DMS79 treated with DMSO at 0.1 percent for 48 hours (cell line): ENCODE results near the gene UBE2G2.

Experiments used
- DNase-seq: peaks from one replicate; lab custom pipeline; 2025; lab: John Stamatoyannopoulos, UW

Gene UBE2G2

DNA sequence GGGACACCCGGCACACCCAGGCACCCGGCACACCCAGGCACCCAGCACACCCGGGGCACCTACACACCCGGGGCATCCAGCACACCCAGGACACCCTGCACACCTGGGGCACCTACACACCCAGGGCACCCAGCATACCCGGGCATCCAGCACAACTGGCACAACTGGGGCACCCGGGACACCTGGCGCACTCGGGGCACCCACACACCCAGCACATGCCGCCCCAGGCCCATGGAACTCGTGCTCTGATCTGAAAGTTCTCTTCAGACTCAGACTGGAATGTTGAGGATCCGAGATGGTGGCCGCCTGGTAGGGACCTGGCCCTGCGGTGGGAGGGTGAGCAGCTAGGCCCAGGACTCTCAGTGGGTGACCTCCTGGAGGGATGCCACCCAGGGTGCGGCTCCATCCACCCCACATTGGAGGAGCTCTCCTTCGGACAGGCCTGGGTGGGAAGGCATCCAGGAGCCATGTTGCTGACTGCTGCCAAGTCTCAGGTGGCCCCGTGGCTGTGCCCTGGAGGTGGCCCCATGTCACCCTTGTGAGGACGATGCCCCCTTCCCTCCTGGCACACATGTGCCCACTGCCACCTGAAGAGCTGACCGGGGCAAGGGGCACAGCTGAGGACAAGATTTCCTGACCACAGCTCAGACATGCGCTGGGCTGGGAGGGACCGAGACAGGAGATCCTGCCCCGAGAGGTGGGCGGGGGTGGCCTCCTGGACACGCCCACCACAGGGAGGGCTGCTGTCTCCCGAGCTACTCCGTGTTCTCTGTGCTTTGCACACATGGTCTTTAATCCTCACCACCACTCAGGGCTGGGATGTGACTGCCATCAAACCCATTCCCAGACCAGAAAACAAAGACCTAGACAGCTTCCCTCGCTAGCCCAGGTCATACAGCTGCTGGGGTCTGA lies 37.0 kb downstream of the UBE2G2 start:
- DNase-seq, result no peak

- no peak for DNase-seq
Observed at GRCh38 chr21:44763451-44764318, 37.9 kb downstream of the UBE2G2 start.

GRCh38 chr21:44763050-44763378 lies 38.6 kb downstream of the UBE2G2 start:
- peak; percentile 50 for DNase-seq

- no peak for DNase-seq
Observed at GRCh38 chr21:44762221-44763049, 39.2 kb downstream of the UBE2G2 start.

DNA sequence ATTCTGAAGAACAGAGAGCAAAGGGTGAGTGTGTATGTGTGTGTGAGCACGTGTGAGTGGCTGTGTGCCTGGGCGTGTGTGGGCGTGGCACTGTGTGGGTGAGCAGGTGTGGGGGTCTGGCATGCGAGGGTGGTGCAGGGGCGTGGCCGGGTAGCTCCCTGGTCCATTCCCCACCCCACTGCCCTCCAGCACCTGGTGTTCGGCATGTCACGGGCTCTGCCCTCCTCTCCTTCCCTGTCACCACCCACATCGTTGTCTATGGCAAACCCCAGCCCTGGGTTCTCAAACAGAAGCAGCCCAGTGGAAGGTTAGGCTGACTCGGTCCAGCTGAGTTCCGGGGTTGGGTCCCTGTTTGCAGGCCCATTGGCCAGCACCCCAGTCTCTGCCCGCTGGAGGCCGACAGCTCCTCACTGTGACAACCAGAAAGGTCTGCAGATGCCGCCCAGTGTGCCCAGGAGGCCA lies 39.8 kb downstream of the UBE2G2 start:
- DNase-seq, result no peak

DNA sequence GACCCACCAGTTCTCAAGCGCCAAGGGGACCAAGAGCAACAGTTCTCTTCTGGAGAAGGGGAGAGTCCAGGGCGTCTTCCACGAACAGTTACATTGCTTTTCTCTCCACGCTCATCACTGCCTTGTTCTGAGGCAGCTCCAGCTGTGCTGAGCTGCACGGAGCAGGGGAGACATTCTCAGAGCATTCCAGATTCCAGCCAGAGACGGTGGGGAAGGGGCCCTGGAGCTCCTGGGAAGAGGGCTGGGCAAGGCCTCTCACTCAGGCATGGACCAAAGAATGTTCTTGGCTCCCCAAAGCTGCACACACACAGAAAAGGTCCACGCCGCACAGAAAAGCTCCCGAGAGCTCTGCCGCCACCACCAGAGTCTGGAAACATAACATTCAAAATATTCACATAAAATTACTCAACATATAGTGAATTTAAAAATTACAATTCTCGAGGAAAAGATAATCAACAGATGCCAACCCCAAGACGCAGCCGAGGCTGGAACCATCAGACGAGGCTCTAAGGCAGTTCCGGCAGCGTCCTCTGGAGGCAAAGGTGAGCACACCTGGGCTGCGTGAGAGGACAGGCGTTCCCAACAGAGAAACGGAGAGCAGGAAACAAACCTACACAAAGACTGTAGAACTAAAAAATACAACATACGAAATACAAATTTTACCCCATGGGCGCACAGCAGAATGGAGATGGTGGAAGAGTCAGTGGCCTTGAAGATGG lies 40.5 kb downstream of the UBE2G2 start:
- DNase-seq, result no peak

DNA sequence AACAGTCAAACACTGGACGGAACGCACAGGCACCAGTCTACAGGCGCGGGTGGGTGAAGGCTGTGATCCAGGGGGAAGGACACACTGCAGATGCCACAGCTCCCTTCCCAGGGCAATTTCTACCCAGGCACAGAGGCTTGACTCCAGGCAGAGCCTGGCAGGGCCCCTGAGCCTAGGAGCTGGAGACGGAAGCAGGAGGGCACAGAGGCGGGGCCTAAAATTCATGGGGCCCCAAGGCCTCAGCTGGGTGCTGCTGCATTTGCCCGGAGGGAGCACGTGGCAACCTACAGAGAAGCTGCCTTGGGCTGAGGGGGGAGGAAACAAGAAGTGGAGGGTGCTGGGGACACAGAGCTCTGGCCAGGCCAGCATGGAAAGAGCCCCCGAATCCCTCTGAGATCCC lies 41.2 kb downstream of the UBE2G2 start:
- DNase-seq, result no peak

- DNase-seq, result no peak
Observed at GRCh38 chr21:44759628-44760285, 41.9 kb downstream of the UBE2G2 start.

DNA sequence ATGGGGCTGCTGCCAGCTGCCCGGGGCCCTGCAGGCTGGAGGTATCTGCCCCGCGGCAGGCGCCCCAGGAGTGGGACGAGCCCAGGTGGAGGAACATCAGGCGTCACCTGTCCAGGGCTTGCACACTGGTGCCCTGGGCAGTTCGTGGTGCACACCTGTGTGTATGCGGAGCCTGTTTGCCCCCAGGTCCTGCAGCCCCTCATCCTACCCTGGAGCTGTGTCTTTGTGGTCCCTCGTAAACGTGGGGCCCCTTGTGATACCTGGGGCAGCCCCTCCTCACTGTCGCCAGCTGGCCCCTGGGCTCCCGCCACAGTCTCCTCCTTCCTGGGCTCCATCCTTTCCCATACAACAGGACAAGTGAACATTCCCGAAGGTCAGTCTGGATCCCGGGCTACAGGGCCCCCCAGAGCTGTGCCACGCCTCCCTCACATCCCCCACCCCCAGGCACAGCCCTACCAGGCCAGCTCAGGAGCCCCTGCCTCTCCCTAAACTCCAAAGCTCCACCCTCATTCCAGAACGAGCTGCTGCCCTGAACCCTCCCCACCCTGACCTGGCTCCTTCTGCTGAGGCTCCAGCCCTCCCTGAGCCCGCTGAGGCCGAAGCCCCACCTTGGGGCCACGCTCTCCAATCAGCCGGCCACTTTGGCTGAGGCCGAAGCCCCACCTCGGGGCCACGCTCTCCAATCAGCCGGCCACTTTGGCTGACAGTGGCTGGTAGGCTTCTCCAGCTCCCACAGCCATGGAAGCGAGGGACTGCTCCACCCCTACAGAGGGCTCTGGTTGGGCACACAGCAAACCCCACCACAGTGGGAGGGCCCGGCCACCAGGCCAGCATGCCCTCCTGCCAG lies 42.6 kb downstream of the UBE2G2 start:
- DNase-seq, result no peak

GRCh38 chr21:44758141-44758561 lies 43.5 kb downstream of the UBE2G2 start:
- no peak for DNase-seq

DNA sequence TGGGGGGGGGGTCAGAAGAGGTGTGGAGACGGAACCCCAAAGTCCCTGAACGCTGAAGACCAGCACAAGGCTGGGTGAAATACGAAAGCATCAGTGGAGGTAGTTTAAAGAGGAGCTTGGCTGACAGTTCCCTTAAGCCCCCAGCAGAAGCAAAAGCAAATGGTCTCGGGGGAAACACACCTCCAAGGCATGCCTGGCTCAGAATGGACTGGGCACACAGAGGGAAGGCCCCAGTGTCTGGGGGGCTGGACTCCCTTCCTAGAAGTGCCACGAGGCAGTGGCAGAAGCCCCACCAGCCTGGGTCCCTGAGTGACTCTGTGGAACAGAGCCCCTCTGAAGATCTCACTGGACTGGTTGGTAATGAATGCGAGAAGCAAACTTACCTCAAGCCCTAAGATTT lies 43.9 kb downstream of the UBE2G2 start:
- DNase-seq, result no peak

- no peak for DNase-seq
Observed at GRCh38 chr21:44756423-44757185, 45.0 kb downstream of the UBE2G2 start.

GRCh38 chr21:44755227-44755626 lies 46.4 kb downstream of the UBE2G2 start:
- DNase-seq, result no peak

GRCh38 chr21:44753357-44753756 lies 48.3 kb downstream of the UBE2G2 start:
- no peak for DNase-seq

GRCh38 chr21:44752671-44753235 lies 48.9 kb downstream of the UBE2G2 start:
- DNase-seq, result peak; percentile 81

DNA sequence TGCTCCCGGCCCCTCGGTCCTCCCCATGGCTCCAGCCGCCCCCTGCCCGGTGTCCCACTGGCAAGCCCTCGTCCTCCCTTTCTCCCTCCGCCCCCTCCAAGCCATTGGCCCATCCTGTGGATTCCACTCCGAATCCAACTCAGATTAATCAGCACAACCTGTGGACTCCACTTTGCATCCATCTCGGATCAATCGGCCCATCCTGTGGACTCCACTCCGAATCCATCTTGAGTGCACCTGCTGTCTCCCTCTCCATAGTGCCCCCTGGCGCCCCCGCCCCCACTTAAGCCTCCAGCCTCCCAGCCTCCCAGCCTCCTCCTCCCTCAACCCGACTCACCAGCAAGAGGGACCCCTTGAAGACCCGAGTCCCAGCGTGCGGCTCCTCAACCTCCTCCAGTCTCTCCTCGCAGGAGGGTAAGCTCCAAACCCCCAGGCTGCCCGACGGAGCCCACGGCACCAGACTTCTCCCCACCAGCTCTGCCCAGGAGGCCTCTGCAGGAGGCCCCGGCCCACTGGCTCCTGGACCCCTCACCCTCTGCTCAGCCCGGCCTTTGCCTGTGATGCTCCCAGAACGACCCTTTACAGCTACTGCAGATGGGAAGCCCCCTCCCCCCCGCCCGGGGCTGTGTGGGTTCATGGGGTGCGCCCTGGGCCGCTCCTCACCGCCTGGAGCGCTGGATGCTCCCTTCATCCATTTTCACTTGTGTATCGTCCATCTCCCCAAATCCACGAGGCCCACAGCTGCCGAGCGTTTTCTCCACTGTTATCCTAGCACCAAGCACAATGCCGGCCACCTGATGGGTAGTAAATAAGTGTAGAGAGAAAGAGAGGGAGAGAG lies 49.6 kb downstream of the UBE2G2 start:
- DNase-seq, result no peak

DNA sequence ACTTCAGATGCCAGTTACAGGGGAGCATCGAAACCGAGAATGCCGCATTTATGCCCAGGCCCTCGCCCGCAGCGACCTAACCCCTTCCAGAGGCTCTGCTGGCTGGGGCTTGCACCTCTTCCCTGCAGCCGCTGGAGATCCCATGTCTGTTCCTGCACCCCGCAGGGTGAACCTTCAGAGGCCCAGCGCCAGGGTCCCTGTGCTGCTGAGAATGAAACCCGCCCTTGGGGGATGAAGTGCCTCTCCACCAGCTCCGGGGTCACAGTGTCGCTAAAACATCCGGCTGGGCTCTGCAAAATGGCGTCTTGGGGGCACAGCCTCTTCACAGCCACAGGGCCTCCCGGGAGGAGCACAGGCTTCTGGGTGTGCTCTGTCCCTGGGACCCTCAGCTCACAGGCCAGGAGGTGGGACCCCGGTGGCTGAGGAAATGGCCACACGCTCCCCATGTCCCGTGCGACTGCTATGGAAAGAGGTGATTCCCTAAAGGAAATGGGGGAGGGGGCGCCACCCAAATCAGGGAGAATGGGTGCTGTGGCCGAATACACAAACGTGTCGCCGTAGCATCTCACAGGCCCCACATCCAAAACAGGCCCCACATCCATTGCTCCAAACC lies 50.3 kb downstream of the UBE2G2 start:
- no peak for DNase-seq

DNA sequence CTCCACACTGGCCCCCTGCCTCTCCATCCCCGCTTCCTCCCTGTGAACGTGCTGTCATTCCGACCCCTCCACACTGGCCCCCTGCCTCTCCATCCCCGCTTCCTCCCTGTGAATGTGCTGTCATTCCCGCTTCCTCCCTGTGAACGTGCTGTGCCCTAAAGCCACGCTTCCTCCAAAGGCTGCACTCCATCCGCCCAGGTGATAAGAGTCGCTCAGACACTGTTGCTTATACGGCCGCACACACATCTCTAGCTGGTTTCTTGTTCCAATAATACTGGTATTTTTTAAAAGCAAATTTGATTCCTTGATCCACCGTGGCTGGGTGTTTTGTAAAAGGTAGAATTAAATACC lies 51.0 kb downstream of the UBE2G2 start:
- DNase-seq, result no peak
